IMR-90 (cell line): ENCODE data around the gene DCTN2. TPM values are rescaled to one million over a fixed set of nuclear protein-coding genes. Genes with fewer than 3 reads are reported as not detected.

Source experiments
- ATAC-seq: fragments of 200-7000 bp; cut with Tn5 transposase; 2 replicates; pipeline ENCODE4 v1.9.1; 2020; ENCODE audit warnings: low read depth, mild to moderate bottlenecking, moderate library complexity
- BruUV-seq: library from RNA; stranded (reverse); fragments of 400-500 nt; replicated peaks from 2 replicates; lab custom pipeline; 2021; lab: Mats Ljungman, UMichigan
- CTCF ChIA-PET: fragments of 300-600 bp; formaldehyde crosslinking; extraction: SDS; loops from one replicate; lab custom pipeline; 2021; ENCODE audit warnings: antibody characterized with exemption; lab: Yijun Ruan, JAX
- POLR2A ChIA-PET: fragments of 300-600 bp; sonication (Branson Sonifier 250); formaldehyde crosslinking; loops from one replicate; lab custom pipeline; 2022; ENCODE audit warnings: antibody characterized with exemption; ENCODE audit not compliant: unreplicated experiment; lab: Charles Lee
- DNase-seq: peaks from one replicate; pipeline ENCODE4 v3.0.0; 2013
- H2AFZ ChIP-seq: replicated peaks from 2 replicates; pipeline ENCODE3; 2013; ENCODE audit warnings: low read length, mild to moderate bottlenecking; ENCODE audit not compliant: poor library complexity
- H2AK5ac ChIP-seq: 2 replicates; pipeline ENCODE4 v1.6.1; 2013; ENCODE audit warnings: low read depth, low read length, inconsistent platforms
- H2AK9ac ChIP-seq: replicated peaks from 2 replicates; pipeline ENCODE3; 2013; ENCODE audit warnings: mild to moderate bottlenecking, low read depth, low read length, moderate library complexity; ENCODE audit not compliant: poor library complexity
- H2BK120ac ChIP-seq: 2 replicates; pipeline ENCODE4 v1.6.1; 2013; ENCODE audit warnings: low read depth, low read length, inconsistent platforms
- H2BK15ac ChIP-seq: 3 replicates; pipeline ENCODE4 v1.6.1; 2013; ENCODE audit warnings: low read depth, low read length, inconsistent platforms
- H2BK20ac ChIP-seq: 2 replicates; pipeline ENCODE4 v1.6.1; 2013; ENCODE audit warnings: low read depth, mild to moderate bottlenecking, inconsistent platforms, low read length, moderate library complexity
- H2BK5ac ChIP-seq: 2 replicates; pipeline ENCODE4 v1.6.1; 2013; ENCODE audit warnings: mild to moderate bottlenecking, low read depth, low read length, inconsistent platforms; ENCODE audit not compliant: poor library complexity, severe bottlenecking
- H3K14ac ChIP-seq: replicated peaks from 2 replicates; pipeline ENCODE4 v1.6.1; 2013; ENCODE audit warnings: low read depth, low read length, inconsistent platforms
- H3K18ac ChIP-seq: 2 replicates; pipeline ENCODE4 v1.6.1; 2013; ENCODE audit warnings: low read depth, low read length, control low read depth
- H3K23ac ChIP-seq: 2 replicates; pipeline ENCODE4 v1.6.1; 2013; ENCODE audit warnings: low read depth, low read length, inconsistent platforms
- H3K27ac ChIP-seq: 2 replicates; pipeline ENCODE4 v1.5.1; 2013; ENCODE audit warnings: mild to moderate bottlenecking, control low read depth, low read length; ENCODE audit not compliant: insufficient read depth
- H3K27me3 ChIP-seq: 2 replicates; pipeline ENCODE4 v1.6.1; 2013; ENCODE audit warnings: low read length; ENCODE audit not compliant: control insufficient read depth, insufficient read depth
- H3K36me3 ChIP-seq: 2 replicates; pipeline ENCODE4 v1.6.1; 2013; ENCODE audit warnings: low read length, mixed read lengths; ENCODE audit not compliant: control insufficient read depth, insufficient read depth
- H3K4ac ChIP-seq: 2 replicates; pipeline ENCODE4 v1.6.1; 2013; ENCODE audit warnings: low read depth, low read length, inconsistent platforms
- H3K4me1 ChIP-seq: 2 replicates; pipeline ENCODE4 v1.6.1; 2013; ENCODE audit warnings: low read length, mixed read lengths; ENCODE audit not compliant: control insufficient read depth, insufficient read depth
- H3K4me2 ChIP-seq: 2 replicates; pipeline ENCODE4 v1.6.1; 2013; ENCODE audit warnings: low read depth, mild to moderate bottlenecking, control low read depth, low read length, moderate library complexity
- H3K4me3 ChIP-seq: 2 replicates; pipeline ENCODE4 v1.5.1; 2013; ENCODE audit warnings: low read depth, mild to moderate bottlenecking, control low read depth, low read length, moderate library complexity; ENCODE audit not compliant: insufficient read depth
- H3K56ac ChIP-seq: 2 replicates; pipeline ENCODE4 v1.6.1; 2013; ENCODE audit warnings: low read length, inconsistent platforms; ENCODE audit not compliant: insufficient read depth; ENCODE audit errors: extremely low read depth
- H3K79me1 ChIP-seq, 2 experiments: 2 replicates each; pipeline ENCODE4 v1.6.1; 2013; ENCODE audit warnings: low read length in 2 of 2, inconsistent platforms in 1 of 2, low read depth in 1 of 2
- H3K9ac ChIP-seq: 2 replicates; pipeline ENCODE4 v1.6.1; 2013; ENCODE audit warnings: low read depth, low read length, control low read depth
- H3K9me1 ChIP-seq: 2 replicates; pipeline ENCODE4 v1.6.1; 2013; ENCODE audit warnings: low read length, inconsistent platforms; ENCODE audit not compliant: insufficient read depth
- H3K9me3 ChIP-seq: 2 replicates; pipeline ENCODE4 v1.6.1; 2013; ENCODE audit warnings: low read length; ENCODE audit not compliant: control insufficient read depth, insufficient read depth
- H4K20me1 ChIP-seq: 2 replicates; pipeline ENCODE4 v1.6.1; 2013; ENCODE audit warnings: low read length, inconsistent platforms; ENCODE audit not compliant: insufficient read depth
- H4K5ac ChIP-seq: 2 replicates; pipeline ENCODE4 v1.6.1; 2013; ENCODE audit warnings: mild to moderate bottlenecking, low read depth, low read length, control low read depth
- H4K8ac ChIP-seq, 2 experiments: 2 replicates each; pipeline ENCODE4 v1.6.1; 2013; ENCODE audit warnings: low read depth in 2 of 2, low read length in 2 of 2, control low read depth in 1 of 2, inconsistent platforms in 1 of 2
- H4K91ac ChIP-seq: 2 replicates; pipeline ENCODE4 v1.6.1; 2013; ENCODE audit warnings: low read depth, low read length, inconsistent platforms; ENCODE audit not compliant: insufficient read depth
- RFX5 ChIP-seq: IDR thresholded peaks from 2 replicates; pipeline ENCODE4 v1.8.0; 2012; ENCODE audit warnings: low read depth, mild to moderate bottlenecking, low read length, moderate library complexity
- SMC3 ChIP-seq: fragments of 150-350 bp; IDR thresholded peaks from 2 replicates; pipeline ENCODE4 v1.6.1; 2016; ENCODE audit warnings: low read depth, mild to moderate bottlenecking, antibody characterized with exemption, low read length, moderate library complexity
- WGBS, 2 experiments: methylation state at CpG; one replicate each; pipeline versions ENCODE4 v1.1.5 to v1.1.7; 2013; ENCODE audit warnings: missing lambda C conversion rate in 2 of 2; ENCODE audit not compliant: insufficient read length in 1 of 2; ENCODE audit errors: extremely low coverage in 2 of 2; 5-methylcytosine and 5-hydroxymethylcytosine counted together
- dilution Hi-C: fragments of 300-500 bp; cut with HindIII; formaldehyde crosslinking; loops from one replicate; pipeline ENCODE4 v1.14.3; 2018; ENCODE audit warnings: low sequenced_read_pairs; ENCODE audit not compliant: unreplicated experiment
- in situ Hi-C: fragments of 300-500 bp; cut with MboI; formaldehyde crosslinking; loops from 3 replicates; pipeline ENCODE4 v1.14.3; 2019; ENCODE audit warnings: low sequenced_read_pairs, inconsistent platforms, mixed read lengths
- intact Hi-C: fragments of 100-400 bp; cut with micrococcal nuclease; formaldehyde crosslinking; loops from 2 replicates; pipeline ENCODE4 v1.10.0; 2022
- polyA plus RNA-seq, 3 experiments: library from polyadenylated mRNA; depleted of rRNA; stranded (reverse); fragments of >200 nt; gene quantifications; 2 replicates each; pipeline ENCODE4 v1.2.3, GENCODE V29; 2012; ENCODE audit warnings: low replicate concordance in 1 of 3
- total RNA-seq: library from RNA; depleted of rRNA; stranded (reverse); fragments of >200 nt; gene quantifications from 2 replicates; pipeline ENCODE4 v1.2.3, GENCODE V29; 2012

DCTN2 gene
- total and polyA plus RNA-seq, 2 of the 4 experiments (the other 2 are of a cell fraction) = 125 to 130 TPM

- BruUV-seq = no TSS peak
- Histone ChIP-seq H2BK5ac (peak overlapping the region; percentile 30), H3K56ac (0 out of 2 replicates have a peak overlapping the region, but pooled peaks have one; percentile 61), H2BK20ac (no peak overlapping the region), H3K9me1 (peaks cover 21% of the 10 kb centered on the region), H2AK9ac (peak overlapping the region; percentile 97), H3K23ac (peak overlapping the region; percentile 58), H3K4me2 (peak overlapping the region; percentile 100), H3K36me3 (peaks cover 12% of the 10 kb centered on the region), H4K5ac (peak overlapping the region; percentile 62), H2BK15ac (0 out of 3 replicates have a peak overlapping the region, but pooled peaks have one; percentile 4), H2AK5ac (peak overlapping the region; percentile 98), H3K14ac (peak overlapping the region; percentile 79), H3K4me3 (peak overlapping the region; percentile 77), H2AFZ (peak overlapping the region; percentile 93), H3K9ac (peak overlapping the region; percentile 90), H3K9me3 (no peaks in the 10 kb centered on the region), H3K79me1 (peaks cover 30 to 43% of the 10 kb centered on the region in 2 experiments), H4K8ac (peak overlapping the region; percentile 42 to 81), H3K4me1 (peaks cover 13% of the 10 kb centered on the region), H3K18ac (no peak overlapping the region), H4K20me1 (peaks cover 34% of the 10 kb centered on the region), H3K27me3 (peaks cover 25% of the 10 kb centered on the region), H2BK120ac (peak overlapping the region; percentile 37; the same call in 1 of the 2 replicates), H3K4ac (peak overlapping the region; percentile 74), H4K91ac (peak overlapping the region; percentile 48), H3K27ac (peak overlapping the region; percentile 77)
- TF ChIP-seq RFX5 = no peak
- TF ChIP-seq SMC3 = no peak
- peak; percentile 12 for DNase-seq
- ChIA-PET CTCF (interaction anchor here (0.7 kb wide), 1 partner anchor 37 kb away, joined by 3 read pairs; no protein-coding TSS in a partner anchor), POLR2A (no interaction called here)
- in situ Hi-C loops = no loop called here
- intact Hi-C loops = no loop called here
- WGBS, 2 experiments = no CpG with 5 or more reads among the region's 15 CpGs
- dilution Hi-C loops = no loop called here
- ATAC-seq = no peak
Measured at GRCh38 chr12:57545809-57546437, 1.1 kb downstream of the DCTN2 start.
